Naive B cell (primary cell): ENCODE results near the gene MAGED2. TPM values are rescaled to one million over a fixed set of nuclear protein-coding genes. Genes with fewer than 3 reads are reported as not detected.
"Not testable (repeated sequence)": the region's sequence is repeated elsewhere in the genome, so short reads cannot be mapped to it uniquely, and the experiment has no call there.

Experiments used
- ATAC-seq, 2 donors: fragments of 150-1000 bp; cut with Tn5 transposase; 2 replicates each; pipeline ENCODE4 v1.10.0; 2021; ENCODE audit warnings: low read depth in 2 of 2, mild to moderate bottlenecking in 2 of 2, moderate library complexity in 2 of 2
- DNase-seq: peaks from one replicate; pipeline ENCODE4 v3.0.0; 2022
- H3K27ac Mint-ChIP-seq, 6 donors: one replicate each; pipeline ENCODE4 v1.8.0; 2020 to 2022; ENCODE audit warnings: mild to moderate bottlenecking in 6 of 6, mixed read lengths in 6 of 6, moderate library complexity in 5 of 6, inconsistent platforms in 2 of 6
- H3K27me3 Mint-ChIP-seq, 3 donors: one replicate each; pipeline ENCODE4 v1.8.0; 2021 to 2022; ENCODE audit warnings: mixed read lengths in 3 of 3, mild to moderate bottlenecking in 1 of 3
- H3K36me3 Mint-ChIP-seq, 2 donors: one replicate each; pipeline ENCODE4 v1.8.0; 2020 to 2022; ENCODE audit warnings: mixed read lengths in 2 of 2, inconsistent platforms in 1 of 2, mild to moderate bottlenecking in 1 of 2
- H3K4me1 Mint-ChIP-seq, 3 donors: one replicate each; pipeline ENCODE4 v1.8.0; 2020 to 2022; ENCODE audit warnings: mixed read lengths in 3 of 3, inconsistent platforms in 1 of 3, mild to moderate bottlenecking in 1 of 3, moderate library complexity in 1 of 3
- H3K4me3 Mint-ChIP-seq, 8 donors: one replicate each; pipeline ENCODE4 v1.8.0; 2020 to 2022; ENCODE audit warnings: mild to moderate bottlenecking in 8 of 8, mixed read lengths in 8 of 8, moderate library complexity in 8 of 8, inconsistent platforms in 2 of 8
- H3K9me3 Mint-ChIP-seq, 7 donors: one replicate each; pipeline ENCODE4 v1.8.0; 2020 to 2022; ENCODE audit warnings: mixed read lengths in 7 of 7, mild to moderate bottlenecking in 5 of 7, inconsistent platforms in 2 of 7, moderate library complexity in 1 of 7
- polyA plus RNA-seq, 6 donors: library from polyadenylated mRNA; unstranded; fragments of 300-500 nt; fragmentation: Illumina TruSeq; gene quantifications; one replicate each; pipeline ENCODE4 v1.2.3, GENCODE V29; 2021; ENCODE audit warnings: low read depth in 6 of 6

The MAGED2 gene
- polyA plus RNA-seq, 6 donors from 2014 or later: 64.3 to 78.3 (median 75.0) TPM

GRCh38 chrX:54825716-54826438, 18.3 kb downstream of the MAGED2 start:
- no peak for ATAC-seq
- H3K27ac Mint-ChIP-seq: peak overlapping the region in 1 of 6 donors; percentile 20

GRCh38 chrX:54826598-54826997, 19.1 kb downstream of the MAGED2 start:
- Mint-ChIP-seq H3K9me3 (peaks cover 0 to 8% (median 0%) of the 10 kb centered on the region in 7 donors), H3K36me3 (no peaks in the 10 kb centered on the region), H3K4me1 (no peaks in the 10 kb centered on the region), H3K27me3 (peaks cover 0 to 17% (median 11%) of the 10 kb centered on the region in 3 donors), H3K27ac (peak overlapping the region in 1 of 6 donors; percentile 39), H3K4me3 (no peak overlapping the region)
- ATAC-seq: no peak
- no peak for DNase-seq

More at GRCh38 chrX:54825716-54826438, 18.3 kb downstream of the MAGED2 start:
- Mint-ChIP-seq H3K9me3 (peaks cover 0 to 8% (median 0%) of the 10 kb centered on the region in 7 donors), H3K4me3 (no peak overlapping the region), H3K27me3 (peaks cover 0 to 24% (median 6%) of the 10 kb centered on the region in 3 donors), H3K36me3 (no peaks in the 10 kb centered on the region), H3K4me1 (no peaks in the 10 kb centered on the region)
- DNase-seq: no peak

DNA sequence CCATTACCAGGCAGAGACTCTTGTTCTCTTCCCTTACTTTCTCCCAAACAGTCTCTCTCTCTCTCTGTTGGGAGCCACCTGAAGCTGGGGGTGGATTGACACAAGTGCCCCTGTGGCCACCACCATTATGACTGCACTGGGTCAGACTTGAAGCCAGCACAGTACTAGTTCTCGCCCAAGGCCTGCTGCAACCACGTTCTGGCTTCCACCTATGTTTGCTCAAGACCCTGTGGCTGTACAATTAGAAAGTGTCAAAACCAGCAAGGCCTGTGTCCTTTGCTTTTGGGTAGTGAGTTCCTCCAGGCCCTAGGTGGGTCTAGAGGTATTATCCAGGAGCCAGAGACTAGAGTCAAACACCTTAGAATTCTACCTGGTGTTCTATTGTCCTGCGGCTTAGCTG, 31.0 kb downstream of the MAGED2 start:
- Mint-ChIP-seq H3K27me3 (peaks cover 7 to 54% (median 37%) of the 10 kb centered on the region in 3 donors), H3K27ac (no peak overlapping the region), H3K4me1 (no peaks in the 10 kb centered on the region), H3K36me3 (no peaks in the 10 kb centered on the region), H3K4me3 (no peak overlapping the region), H3K9me3 (peaks cover 0 to 4% (median 0%) of the 10 kb centered on the region in 7 donors)
- ATAC-seq (no peak), DNase-seq (no peak)

DNA sequence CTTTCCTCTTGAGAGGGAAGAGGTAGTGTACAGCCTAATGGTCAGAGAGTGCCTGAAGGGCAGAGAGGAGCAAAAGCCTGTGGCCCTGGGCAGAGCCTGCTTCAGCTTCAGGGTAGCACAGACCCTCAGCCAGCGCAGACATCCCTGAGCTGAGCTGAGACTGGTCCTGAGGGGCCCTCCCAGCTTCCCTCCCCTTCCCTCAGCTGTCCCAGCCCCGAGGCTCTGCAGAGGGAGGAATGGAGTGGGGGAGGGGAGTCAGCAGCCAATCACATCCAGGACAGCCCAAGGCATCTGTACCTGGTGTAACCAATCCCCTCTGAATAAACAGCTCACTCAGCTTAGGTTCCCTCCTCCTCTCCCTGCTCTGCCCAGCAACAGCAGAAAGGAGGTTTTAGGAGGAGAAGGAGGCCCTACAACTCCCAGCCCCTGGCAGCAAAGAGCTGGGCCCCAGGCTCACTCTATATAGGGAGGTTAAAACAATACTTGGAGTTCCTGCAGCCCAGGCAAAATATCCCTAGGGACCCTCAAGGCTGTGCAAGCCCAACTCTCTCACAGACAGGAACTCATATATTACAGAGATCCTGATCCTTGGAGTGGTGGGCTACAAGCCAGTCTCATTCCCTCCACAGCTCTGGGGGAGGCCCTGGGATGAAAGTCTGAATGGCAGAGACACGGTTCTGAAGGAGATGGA, 33.8 kb downstream of the MAGED2 start:
- not testable (repeated sequence) for H3K36me3 Mint-ChIP-seq, H3K4me1 Mint-ChIP-seq, H3K4me3 Mint-ChIP-seq, ATAC-seq, DNase-seq, H3K27ac Mint-ChIP-seq, H3K9me3 Mint-ChIP-seq
- peaks cover 7 to 44% (median 27%) of the 10 kb centered on the region in 3 donors for H3K27me3 Mint-ChIP-seq

GRCh38 chrX:54842607-54843006, 35.1 kb downstream of the MAGED2 start:
- H3K27me3 Mint-ChIP-seq: peaks cover 0 to 32% (median 17%) of the 10 kb centered on the region in 3 donors
- H3K27ac Mint-ChIP-seq: no peak overlapping the region
- DNase-seq: no peak

GRCh38 chrX:54843050-54843449, 35.5 kb downstream of the MAGED2 start:
- DNase-seq (no peak), ATAC-seq (no peak)
- Mint-ChIP-seq H3K27me3 (peaks cover 0 to 28% (median 13%) of the 10 kb centered on the region in 3 donors), H3K36me3 (no peaks in the 10 kb centered on the region), H3K9me3 (peaks cover 0 to 14% (median 4%) of the 10 kb centered on the region in 7 donors), H3K27ac (no peak overlapping the region), H3K4me3 (no peak overlapping the region), H3K4me1 (no peaks in the 10 kb centered on the region)

More at GRCh38 chrX:54842607-54843006, 35.1 kb downstream of the MAGED2 start:
- peaks cover 0 to 14% (median 4%) of the 10 kb centered on the region in 7 donors for H3K9me3 Mint-ChIP-seq
- no peak overlapping the region for H3K4me3 Mint-ChIP-seq
- no peaks in the 10 kb centered on the region for H3K36me3 Mint-ChIP-seq
- ATAC-seq: no peak
- H3K4me1 Mint-ChIP-seq: no peaks in the 10 kb centered on the region

DNA sequence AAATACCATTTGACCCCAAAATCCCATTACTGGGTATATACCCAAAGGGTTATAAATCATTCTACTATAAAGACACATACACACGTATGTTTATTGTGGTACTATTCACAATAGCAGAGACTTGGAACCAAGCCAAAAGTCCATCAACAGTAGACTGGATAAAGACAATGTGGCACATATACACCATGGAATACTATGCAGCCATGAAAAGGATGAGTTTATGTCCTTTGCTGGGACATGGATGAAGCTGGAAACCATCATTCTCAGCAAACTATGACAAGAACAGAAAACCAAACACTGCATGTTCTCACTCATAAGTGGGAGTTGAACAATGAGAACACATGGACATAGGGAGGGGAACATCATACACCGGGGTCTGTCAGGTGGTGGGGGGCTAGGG, 40.2 kb downstream of the MAGED2 start:
- not testable (repeated sequence) for H3K27me3 Mint-ChIP-seq, ATAC-seq, DNase-seq, H3K4me1 Mint-ChIP-seq, H3K4me3 Mint-ChIP-seq, H3K27ac Mint-ChIP-seq, H3K36me3 Mint-ChIP-seq
- H3K9me3 Mint-ChIP-seq: peaks cover 0 to 14% (median 4%) of the 10 kb centered on the region in 7 donors

DNA sequence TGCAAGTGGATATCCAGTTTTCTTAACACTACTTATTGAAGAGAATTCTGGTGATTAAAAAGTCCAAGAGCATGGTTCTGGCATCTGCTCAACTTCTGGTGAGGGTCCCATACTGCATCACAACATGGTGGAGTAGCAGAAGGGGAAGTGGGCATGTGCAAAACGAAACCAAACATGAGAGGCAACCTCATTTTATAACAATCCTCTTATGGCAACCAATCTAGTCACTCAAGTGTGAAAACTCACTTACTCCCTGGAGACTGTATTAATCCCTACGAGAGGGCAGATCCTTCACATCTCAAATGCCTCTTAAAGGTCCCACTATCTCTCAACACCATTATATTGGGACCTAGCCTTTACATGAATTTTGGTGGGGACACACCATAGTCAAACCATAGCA, 57.7 kb downstream of the MAGED2 start:
- no peak overlapping the region for H3K27ac Mint-ChIP-seq
- no peak overlapping the region for H3K4me3 Mint-ChIP-seq
- peak; percentile 47 to 52 for ATAC-seq
- H3K27me3 Mint-ChIP-seq: peaks cover 0 to 8% (median 0%) of the 10 kb centered on the region in 3 donors
- peaks cover 5 to 16% (median 12%) of the 10 kb centered on the region in 7 donors for H3K9me3 Mint-ChIP-seq
- no peak for DNase-seq
- peaks cover 5 to 6% (median 6%) of the 10 kb centered on the region in 3 donors for H3K4me1 Mint-ChIP-seq
- peaks cover 0 to 11% of the 10 kb centered on the region in 2 donors for H3K36me3 Mint-ChIP-seq

Other genes starting within 250 kb of the MAGED2 start
- gene ITIH6, start 9.5 kb upstream of the MAGED2 start, polyA plus RNA-seq: not detected
- 1 to 10 TPM in 4 of 6 donors, under 1 TPM in 1, not detected in 1; 0.40 to 1.6 (median 1.4) TPM for gene TRO, start 113.1 kb downstream of the MAGED2 start, polyA plus RNA-seq
- gene PFKFB1, start 186.4 kb downstream of the MAGED2 start, polyA plus RNA-seq: under 1 TPM in 2 of 6 donors, not detected in 4; 0.16 to 0.22 TPM
- gene APEX2, start 192.6 kb downstream of the MAGED2 start, polyA plus RNA-seq: 10 to 100 TPM; 11.8 to 28.6 (median 21.6) TPM
- gene ALAS2, start 223.2 kb downstream of the MAGED2 start, polyA plus RNA-seq: 10 to 100 TPM in 1 of 6 donors, 1 to 10 TPM in 3, under 1 TPM in 1, not detected in 1; 0.21 to 12.6 (median 1.4) TPM